MM.1S (cell line): ENCODE data around the gene TTC38.

Experiments
- DNase-seq: peaks from one replicate; pipeline ENCODE4 v3.0.0-alpha.2; 2015
- H2AFZ ChIP-seq: fragments of 300-600 bp; sonication (generic); 2 replicates; pipeline ENCODE4 v1.6.0; 2016; ENCODE audit warnings: antibody characterized with exemption, low read length
- H3F3A ChIP-seq: fragments of 300-600 bp; sonication (generic); 2 replicates; pipeline ENCODE4 v1.6.1; 2016; ENCODE audit warnings: mild to moderate bottlenecking, antibody characterized with exemption, low read length, moderate library complexity, mixed read lengths; ENCODE audit not compliant: insufficient read depth
- H3K27ac ChIP-seq: fragments of 300-600 bp; sonication (generic); 2 replicates; pipeline ENCODE4 v1.5.1; 2016; ENCODE audit warnings: mild to moderate bottlenecking, low read length
- H3K27me3 ChIP-seq: fragments of 300-600 bp; sonication (generic); replicated peaks from 2 replicates; pipeline ENCODE4 v1.6.0; 2016; ENCODE audit warnings: low read length; ENCODE audit not compliant: insufficient read depth
- H3K36me3 ChIP-seq: fragments of 300-600 bp; sonication (generic); replicated peaks from 2 replicates; pipeline ENCODE4 v1.6.1; 2016; ENCODE audit warnings: mild to moderate bottlenecking, low read length, mixed read lengths; ENCODE audit not compliant: insufficient read depth
- H3K4me1 ChIP-seq: fragments of 300-600 bp; sonication (generic); 2 replicates; pipeline ENCODE4 v1.6.1; 2016; ENCODE audit warnings: low read length, mixed read lengths
- H3K4me2 ChIP-seq: fragments of 300-600 bp; sonication (generic); 2 replicates; pipeline ENCODE4 v1.6.0; 2016; ENCODE audit warnings: low read depth, low read length
- H3K4me3 ChIP-seq: fragments of 300-600 bp; sonication (generic); 2 replicates; pipeline ENCODE4 v1.5.1; 2016; ENCODE audit warnings: low read length, mixed read lengths
- H3K79me2 ChIP-seq: fragments of 300-600 bp; sonication (generic); 2 replicates; pipeline ENCODE4 v1.6.1; 2016; ENCODE audit warnings: mixed run types, low read length, mixed read lengths
- H3K9ac ChIP-seq: fragments of 300-600 bp; sonication (generic); 2 replicates; pipeline ENCODE4 v1.6.1; 2016; ENCODE audit warnings: low read length, mixed read lengths
- H3K9me2 ChIP-seq: fragments of 300-600 bp; sonication (generic); replicated peaks from 2 replicates; pipeline ENCODE4 v1.6.1; 2016; ENCODE audit warnings: mild to moderate bottlenecking, low read length, mixed read lengths; ENCODE audit not compliant: insufficient read depth
- H3K9me3 ChIP-seq: fragments of 300-600 bp; sonication (generic); replicated peaks from 2 replicates; pipeline ENCODE4 v1.6.1; 2016; ENCODE audit warnings: mild to moderate bottlenecking, low read length, mixed read lengths; ENCODE audit not compliant: insufficient read depth
- H4K20me1 ChIP-seq: fragments of 300-600 bp; sonication (generic); 2 replicates; pipeline ENCODE4 v1.6.1; 2016; ENCODE audit warnings: mild to moderate bottlenecking, low read length, moderate library complexity, mixed read lengths; ENCODE audit not compliant: insufficient read depth
- CTCF ChIP-seq: fragments of 300-600 bp; sonication (generic); IDR thresholded peaks from 2 replicates; pipeline ENCODE4 v1.5.1; 2016; ENCODE audit warnings: antibody characterized with exemption, low read length, mixed read lengths
- EZH2 ChIP-seq: fragments of 300-600 bp; sonication (generic); optimal IDR thresholded peaks from 2 replicates; pipeline ENCODE3; 2017; ENCODE audit warnings: low read depth, mild to moderate bottlenecking, antibody characterized with exemption, low read length, mixed read lengths
- EZH2phosphoT487 ChIP-seq: fragments of 300-600 bp; sonication (generic); IDR thresholded peaks from 2 replicates; pipeline ENCODE4 v1.6.1; 2018; ENCODE audit warnings: antibody characterized with exemption, low read length

Gene TTC38

GRCh38 chr22:46247443-46247975 lies 20.3 kb upstream of the TTC38 start:
- no peak overlapping the region for H3K9ac ChIP-seq
- 0 out of 2 replicates have a peak, but pooled peaks cover 4% of the 10 kb centered on the region for H3K4me1 ChIP-seq
- no peak overlapping the region for H3K27ac ChIP-seq
- H3K27me3 ChIP-seq: no peaks in the 10 kb centered on the region
- no peaks in the 10 kb centered on the region for H3K9me3 ChIP-seq
- H4K20me1 ChIP-seq: no peaks in the 10 kb centered on the region
- no peak overlapping the region for H2AFZ ChIP-seq
- no peaks in the 10 kb centered on the region for H3K36me3 ChIP-seq
- no peak for DNase-seq
- no peak overlapping the region for H3K4me3 ChIP-seq
- H3K79me2 ChIP-seq: 0 out of 2 replicates have a peak, but pooled peaks cover 3% of the 10 kb centered on the region
- no peak overlapping the region for H3K4me2 ChIP-seq
- H3F3A ChIP-seq: no peaks in the 10 kb centered on the region
- H3K9me2 ChIP-seq: no peaks in the 10 kb centered on the region
- TF ChIP-seq EZH2 (no peak), CTCF (no peak), EZH2phosphoT487 (no peak)

GRCh38 chr22:46250035-46250782 lies 17.6 kb upstream of the TTC38 start, which contains the start of gene CDPF1:
CDPF1 (minus strand) TSS chr22:46250293; CDS start chr22:46248284, 2,009 bp downstream.
- peak within 1 kb of the TSS; percentile 83 for H3K9ac ChIP-seq
- 0 out of 2 replicates have a peak, but pooled peaks cover 4% of the 10 kb centered on the region for H3K4me1 ChIP-seq
- no peaks in the 10 kb centered on the region for H4K20me1 ChIP-seq
- H3K9me3 ChIP-seq: no peaks in the 10 kb centered on the region
- peak within 1 kb of the TSS; percentile 69; the same call in 1 of the 2 replicates for H3K27ac ChIP-seq
- no peaks in the 10 kb centered on the region for H3K36me3 ChIP-seq
- TF ChIP-seq CTCF (no peak; the same call in 1 of the 2 replicates), EZH2 (no peak), EZH2phosphoT487 (no peak)
- H3K4me3 ChIP-seq: peak within 1 kb of the TSS; percentile 88
- peak; percentile 92 for DNase-seq
- H3K4me2 ChIP-seq: peak within 1 kb of the TSS; percentile 78
- no peaks in the 10 kb centered on the region for H3F3A ChIP-seq
- H3K27me3 ChIP-seq: no peaks in the 10 kb centered on the region
- peak within 1 kb of the TSS; percentile 87 for H2AFZ ChIP-seq
- H3K79me2 ChIP-seq: 0 out of 2 replicates have a peak, but pooled peaks cover 3% of the 10 kb centered on the region
- no peaks in the 10 kb centered on the region for H3K9me2 ChIP-seq

- no peak for DNase-seq
- no peak for TF ChIP-seq EZH2phosphoT487
- TF ChIP-seq CTCF: no peak
- no peak for TF ChIP-seq EZH2
These were observed 17.1 kb upstream of the TTC38 start for GRCh38 chr22:46250783-46251125.

More at GRCh38 chr22:46250783-46251125, 17.1 kb upstream of the TTC38 start:
- H2AFZ ChIP-seq: peak overlapping the region; percentile 82
- H3K9me3 ChIP-seq: no peaks in the 10 kb centered on the region
- H3K79me2 ChIP-seq: 0 out of 2 replicates have a peak, but pooled peaks cover 3% of the 10 kb centered on the region
- no peaks in the 10 kb centered on the region for H3K36me3 ChIP-seq
- H4K20me1 ChIP-seq: no peaks in the 10 kb centered on the region
- 0 out of 2 replicates have a peak, but pooled peaks cover 4% of the 10 kb centered on the region for H3K4me1 ChIP-seq
- H3K4me2 ChIP-seq: peak overlapping the region; percentile 78
- no peaks in the 10 kb centered on the region for H3F3A ChIP-seq
- peak overlapping the region; percentile 83 for H3K9ac ChIP-seq
- H3K9me2 ChIP-seq: no peaks in the 10 kb centered on the region
- peak overlapping the region; percentile 69; the same call in 1 of the 2 replicates for H3K27ac ChIP-seq
- peak overlapping the region; percentile 88 for H3K4me3 ChIP-seq
- no peaks in the 10 kb centered on the region for H3K27me3 ChIP-seq
